Neural progenitor cell (in vitro differentiated cells): ENCODE measurements around the gene EMP1. TPM values are rescaled to one million over a fixed set of nuclear protein-coding genes. Genes with fewer than 3 reads are reported as not detected.

Experiments used
- DNase-seq: peaks from one replicate; pipeline ENCODE4 v3.0.0-alpha.2; 2016; ENCODE audit warnings: low spot score
- H2AFZ ChIP-seq: fragments of 200-600 bp; sonication (generic); replicated peaks from 2 replicates; pipeline ENCODE4 v1.6.1; 2016; ENCODE audit warnings: antibody characterized with exemption
- H3F3A ChIP-seq: fragments of 200-600 bp; sonication (generic); 2 replicates; pipeline ENCODE4 v1.6.1; 2016; ENCODE audit warnings: antibody characterized with exemption, low read depth
- H3K27ac ChIP-seq: fragments of 200-600 bp; sonication (generic); 2 replicates; pipeline ENCODE4 v1.5.1; 2016; ENCODE audit warnings: mild to moderate bottlenecking
- H3K27me3 ChIP-seq: fragments of 200-600 bp; sonication (generic); 2 replicates; pipeline ENCODE4 v1.6.1; 2016; ENCODE audit warnings: mild to moderate bottlenecking, moderate library complexity
- H3K36me3 ChIP-seq: fragments of 200-600 bp; sonication (generic); 2 replicates; pipeline ENCODE4 v1.5.1; 2016
- H3K4me1 ChIP-seq: fragments of 200-600 bp; sonication (generic); 2 replicates; pipeline ENCODE4 v1.6.1; 2016; ENCODE audit warnings: mixed run types
- H3K4me2 ChIP-seq: fragments of 200-600 bp; sonication (generic); 2 replicates; pipeline ENCODE4 v1.6.1; 2016
- H3K4me3 ChIP-seq: fragments of 200-600 bp; sonication (generic); 2 replicates; pipeline ENCODE4 v1.5.1; 2016
- H3K79me2 ChIP-seq: fragments of 200-600 bp; sonication (generic); 2 replicates; pipeline ENCODE4 v1.6.1; 2016; ENCODE audit warnings: low read depth
- H3K9ac ChIP-seq: fragments of 200-600 bp; sonication (generic); 2 replicates; pipeline ENCODE4 v1.6.1; 2016
- H3K9me3 ChIP-seq: fragments of 200-600 bp; sonication (generic); 2 replicates; pipeline ENCODE4 v1.5.1; 2016; ENCODE audit warnings: low read depth
- H4K20me1 ChIP-seq: fragments of 200-600 bp; sonication (generic); 2 replicates; pipeline ENCODE4 v1.6.1; 2016; ENCODE audit warnings: low read depth
- H3K27ac Mint-ChIP-seq: 3 replicates; pipeline ENCODE4 v1.8.0; 2021; ENCODE audit warnings: mixed read lengths
- H3K27me3 Mint-ChIP-seq: 2 replicates; pipeline ENCODE4 v1.8.0; 2022; ENCODE audit warnings: low read depth, mild to moderate bottlenecking, inconsistent platforms, moderate library complexity, mixed read lengths; ENCODE audit not compliant: insufficient read depth
- H3K36me3 Mint-ChIP-seq: 3 replicates; pipeline ENCODE4 v1.8.0; 2021; ENCODE audit warnings: mixed read lengths
- H3K4me1 Mint-ChIP-seq: 3 replicates; pipeline ENCODE4 v1.8.0; 2021; ENCODE audit warnings: mixed read lengths
- H3K4me3 Mint-ChIP-seq: 3 replicates; pipeline ENCODE4 v1.8.0; 2021; ENCODE audit warnings: mild to moderate bottlenecking, moderate library complexity, mixed read lengths
- H3K9me3 Mint-ChIP-seq: 3 replicates; pipeline ENCODE4 v1.8.0; 2020; ENCODE audit warnings: mixed read lengths
- CTCF ChIP-seq: fragments of 200-600 bp; sonication (generic); IDR thresholded peaks from 2 replicates; pipeline ENCODE4 v1.5.1; 2017; ENCODE audit warnings: antibody characterized with exemption, mild to moderate bottlenecking
- EZH2 ChIP-seq: fragments of 200-600 bp; sonication (generic); IDR thresholded peaks from 2 replicates; pipeline ENCODE4 v1.6.1; 2017; ENCODE audit warnings: antibody characterized with exemption, mild to moderate bottlenecking, moderate library complexity
- EZH2phosphoT487 ChIP-seq: fragments of 200-600 bp; sonication (generic); IDR thresholded peaks from 2 replicates; pipeline ENCODE4 v1.6.1; 2017; ENCODE audit warnings: antibody characterized with exemption
- total RNA-seq: library from RNA; depleted of rRNA; stranded (reverse); fragments of >200 nt; gene quantifications from 2 replicates; pipeline ENCODE4 v1.2.3, GENCODE V29; 2015; ENCODE audit warnings: low replicate concordance

EMP1 gene
- total RNA-seq, 1 donor from 2014 or later: not detected

DNA sequence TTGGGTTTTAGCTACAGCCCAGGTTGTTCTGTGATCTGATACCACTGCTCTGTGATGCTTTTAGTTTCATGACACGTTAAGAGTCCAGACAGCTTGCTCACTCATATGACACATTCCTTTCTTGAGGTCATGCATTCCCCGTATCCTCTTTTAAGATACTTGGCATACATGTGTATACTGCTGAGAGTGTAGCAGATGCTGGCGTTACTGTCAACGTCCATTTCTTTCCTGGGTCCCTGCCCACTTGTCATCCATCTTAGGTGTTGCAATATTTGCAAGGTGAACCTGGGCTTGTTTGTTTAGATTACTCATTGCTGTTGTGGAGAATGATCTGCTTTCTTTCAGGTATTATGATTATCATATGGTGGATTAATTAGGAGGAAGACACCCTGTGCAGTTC is 9.1 kb upstream of the EMP1 start:
- Histone ChIP-seq H3K36me3 (no peaks in the 10 kb centered on the region), H3K27ac (no peak overlapping the region), H3K9ac (no peak overlapping the region), H3K79me2 (no peaks in the 10 kb centered on the region), H3K4me1 (peaks cover 9% of the 10 kb centered on the region), H3K4me2 (no peak overlapping the region), H3K4me3 (no peak overlapping the region), H3K27me3 (no peaks in the 10 kb centered on the region), H3F3A (no peaks in the 10 kb centered on the region), H2AFZ (no peak overlapping the region), H3K9me3 (no peaks in the 10 kb centered on the region), H4K20me1 (no peaks in the 10 kb centered on the region)
- H3K27ac Mint-ChIP-seq: no peak overlapping the region
- H3K36me3 Mint-ChIP-seq: no peaks in the 10 kb centered on the region
- TF ChIP-seq EZH2phosphoT487 (no peak), EZH2 (no peak), CTCF (no peak)
- no peak overlapping the region for H3K4me3 Mint-ChIP-seq
- peaks cover 6% of the 10 kb centered on the region for H3K27me3 Mint-ChIP-seq
- peaks cover 2% of the 10 kb centered on the region for H3K9me3 Mint-ChIP-seq
- H3K4me1 Mint-ChIP-seq: peaks cover 24% of the 10 kb centered on the region
- no peak for DNase-seq

- H3K27ac ChIP-seq: no peak overlapping the region
These were observed 7.3 kb upstream of the EMP1 start for GRCh38 chr12:13189264-13189663.

DNA sequence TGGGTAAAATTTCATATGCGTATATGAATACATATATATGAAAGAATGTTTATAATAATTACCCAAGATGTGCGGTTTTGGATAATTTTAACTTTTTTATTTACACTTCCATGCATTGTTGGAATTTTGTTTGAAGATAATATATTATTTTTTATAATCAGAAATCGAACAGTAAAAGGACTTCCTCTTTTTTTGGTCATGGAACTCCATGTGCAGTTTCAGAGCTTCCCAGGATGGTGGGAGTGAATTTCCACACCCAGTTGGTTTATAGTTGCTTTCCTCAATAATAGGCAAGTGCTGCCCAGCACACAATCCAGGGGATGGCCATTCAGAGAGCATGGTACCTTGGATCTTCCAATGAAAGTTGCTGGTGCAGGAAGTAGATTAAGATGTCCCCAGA is 6.3 kb upstream of the EMP1 start:
- no peaks in the 10 kb centered on the region for H3K27me3 ChIP-seq
- Mint-ChIP-seq H3K9me3 (peaks cover 2% of the 10 kb centered on the region), H3K4me3 (no peak overlapping the region), H3K36me3 (no peaks in the 10 kb centered on the region), H3K27me3 (peaks cover 10% of the 10 kb centered on the region), H3K4me1 (peaks cover 49% of the 10 kb centered on the region), H3K27ac (peak overlapping the region; percentile 26)
- no peaks in the 10 kb centered on the region for H3K9me3 ChIP-seq
- H4K20me1 ChIP-seq: no peaks in the 10 kb centered on the region
- peaks cover 21% of the 10 kb centered on the region for H3K4me1 ChIP-seq
- TF ChIP-seq EZH2 (no peak), CTCF (no peak), EZH2phosphoT487 (no peak)
- no peak overlapping the region for H3K9ac ChIP-seq
- H3K4me2 ChIP-seq: no peak overlapping the region
- no peak overlapping the region for H2AFZ ChIP-seq
- no peaks in the 10 kb centered on the region for H3K36me3 ChIP-seq
- DNase-seq: no peak
- H3F3A ChIP-seq: no peaks in the 10 kb centered on the region
- H3K4me3 ChIP-seq: no peak overlapping the region
- no peaks in the 10 kb centered on the region for H3K79me2 ChIP-seq
- H3K27ac ChIP-seq: no peak overlapping the region

More at GRCh38 chr12:13189264-13189663, 7.3 kb upstream of the EMP1 start:
- peaks cover 17% of the 10 kb centered on the region for H3K4me1 ChIP-seq
- H3K9me3 Mint-ChIP-seq: peaks cover 2% of the 10 kb centered on the region
- H3K36me3 ChIP-seq: no peaks in the 10 kb centered on the region
- H3K27me3 ChIP-seq: no peaks in the 10 kb centered on the region
- peak overlapping the region; percentile 11 for H3K27ac Mint-ChIP-seq
- peaks cover 38% of the 10 kb centered on the region for H3K4me1 Mint-ChIP-seq
- peaks cover 8% of the 10 kb centered on the region for H3K27me3 Mint-ChIP-seq
- DNase-seq: no peak
- H3K9ac ChIP-seq: no peak overlapping the region
- no peak overlapping the region for H2AFZ ChIP-seq
- no peaks in the 10 kb centered on the region for H3K9me3 ChIP-seq
- no peak overlapping the region for H3K4me3 ChIP-seq
- TF ChIP-seq CTCF (no peak), EZH2 (no peak), EZH2phosphoT487 (no peak)
- H3K36me3 Mint-ChIP-seq: no peaks in the 10 kb centered on the region
- H3K4me2 ChIP-seq: no peak overlapping the region
- H3F3A ChIP-seq: no peaks in the 10 kb centered on the region
- H4K20me1 ChIP-seq: no peaks in the 10 kb centered on the region
- no peak overlapping the region for H3K4me3 Mint-ChIP-seq
- H3K79me2 ChIP-seq: no peaks in the 10 kb centered on the region
